ENCODE results near the gene PPDPF.
A peak's percentile ranks its signal among the peaks of the same experiment; 100 is the strongest.

Gene PPDPF

DNA sequence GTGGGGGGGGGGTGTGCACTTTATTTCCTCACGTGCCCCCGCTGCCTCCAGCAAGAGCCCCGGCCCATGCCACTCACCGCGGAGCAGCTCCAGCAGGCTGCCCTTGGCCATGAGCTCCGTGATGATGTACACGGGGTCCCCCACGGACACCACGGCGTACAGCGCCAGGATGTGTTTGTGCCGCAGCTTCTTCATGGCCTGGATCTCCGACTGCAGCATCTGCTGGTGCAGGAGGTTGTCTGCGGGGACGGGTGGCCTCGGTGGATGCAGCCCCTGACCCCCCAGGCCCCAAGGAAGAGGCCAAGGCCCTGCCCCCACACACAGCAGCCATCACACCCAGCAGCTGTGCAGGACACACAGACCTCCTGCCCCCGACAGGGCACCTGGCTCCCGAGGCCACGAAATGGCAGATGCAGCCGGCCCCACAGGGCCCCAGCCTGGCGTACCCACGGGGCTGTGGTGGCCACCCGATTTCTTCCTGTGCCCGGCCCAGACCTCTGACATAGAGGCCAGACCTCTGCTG lies 11.9 kb downstream of the PPDPF start:
- H3K4me1 ChIP-seq (ENCODE audit: control insufficient read depth, insufficient read depth, low read length) = no peaks in the 10 kb centered on the region
- H3K9me3 ChIP-seq (ENCODE audit: control insufficient read depth, low read length) = no peaks in the 10 kb centered on the region
- WGBS, 2 experiments = 94 to 95% methylated on average over 24 of the region's 24 CpGs
- no peak overlapping the region for H3K27ac ChIP-seq (ENCODE audit: insufficient read depth, low read depth, low read length, poor library complexity, severe bottlenecking)
- no peaks in the 10 kb centered on the region for H3K36me3 ChIP-seq (ENCODE audit: control insufficient read depth, insufficient read depth, low read length)
- H3K27me3 ChIP-seq (ENCODE audit: control insufficient read depth, insufficient read depth, low read length, poor library complexity, severe bottlenecking) = no peaks in the 10 kb centered on the region
- H3K4me3 ChIP-seq (ENCODE audit: insufficient read depth, low read depth, low read length) = no peak overlapping the region

DNA sequence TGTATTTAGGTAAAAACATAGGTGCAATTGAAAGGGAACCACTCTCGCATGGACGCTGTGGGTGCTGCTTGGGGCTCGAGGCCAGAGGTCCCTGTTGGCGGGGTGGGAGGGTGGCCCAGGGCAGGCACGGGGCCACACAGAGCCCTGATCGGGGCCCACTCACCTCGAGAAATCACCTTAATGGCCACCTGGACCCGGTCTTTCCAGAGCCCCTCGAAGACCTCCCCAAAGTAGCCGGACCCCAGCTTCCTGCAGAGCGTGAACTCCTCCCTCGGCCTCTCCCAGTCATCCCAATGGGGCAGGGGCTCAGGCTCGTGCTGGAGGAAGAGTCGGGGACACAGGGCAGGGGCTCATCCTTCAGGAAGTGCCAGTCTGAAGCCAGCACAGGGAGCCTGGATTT lies 12.8 kb downstream of the PPDPF start:
- H3K27me3 ChIP-seq (ENCODE audit: control insufficient read depth, insufficient read depth, low read length, poor library complexity, severe bottlenecking) = no peaks in the 10 kb centered on the region
- WGBS, 2 experiments = 92 to 93% methylated on average over 14 of the region's 14 CpGs
- no peak overlapping the region for H3K4me3 ChIP-seq (ENCODE audit: insufficient read depth, low read depth, low read length)
- H3K9me3 ChIP-seq (ENCODE audit: control insufficient read depth, low read length) = no peaks in the 10 kb centered on the region
- no peak overlapping the region for H3K27ac ChIP-seq (ENCODE audit: insufficient read depth, low read depth, low read length, poor library complexity, severe bottlenecking)
- no peaks in the 10 kb centered on the region for H3K36me3 ChIP-seq (ENCODE audit: control insufficient read depth, insufficient read depth, low read length)
- H3K4me1 ChIP-seq (ENCODE audit: control insufficient read depth, insufficient read depth, low read length) = no peaks in the 10 kb centered on the region

DNA sequence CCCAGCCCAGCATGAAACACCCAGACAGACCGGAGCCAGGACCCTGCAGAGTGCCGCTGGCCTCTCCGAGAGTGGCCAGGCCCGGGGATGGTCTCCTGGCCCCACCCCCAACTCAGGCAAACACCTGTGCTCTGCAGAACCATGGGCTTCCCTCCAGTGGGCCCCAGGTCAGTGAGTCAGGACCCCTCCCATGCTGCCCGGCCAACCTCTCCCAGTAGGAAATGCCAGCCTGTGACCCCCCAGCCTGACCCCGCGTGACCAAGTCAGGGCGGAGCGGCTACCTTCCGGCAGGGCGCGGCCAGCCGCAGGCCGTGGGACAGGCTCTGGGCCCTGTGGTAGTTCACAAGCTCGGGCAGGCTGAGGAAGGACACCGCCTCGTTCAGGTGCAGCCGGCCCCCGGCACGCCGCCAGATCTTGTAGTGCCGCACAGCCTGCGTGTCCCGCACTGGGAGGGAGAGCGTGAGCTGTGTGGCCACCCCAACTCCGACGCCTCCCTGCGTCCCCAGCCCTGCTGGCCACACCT lies 13.4 kb downstream of the PPDPF start:
- no peaks in the 10 kb centered on the region for H3K27me3 ChIP-seq (ENCODE audit: control insufficient read depth, insufficient read depth, low read length, poor library complexity, severe bottlenecking)
- no peak overlapping the region for H3K27ac ChIP-seq (ENCODE audit: insufficient read depth, low read depth, low read length, poor library complexity, severe bottlenecking)
- 92% methylated on average over 28 of the region's 28 CpGs for WGBS, 2 experiments
- no peaks in the 10 kb centered on the region for H3K4me1 ChIP-seq (ENCODE audit: control insufficient read depth, insufficient read depth, low read length)
- H3K36me3 ChIP-seq (ENCODE audit: control insufficient read depth, insufficient read depth, low read length) = no peaks in the 10 kb centered on the region
- H3K4me3 ChIP-seq (ENCODE audit: insufficient read depth, low read depth, low read length) = no peak overlapping the region
- H3K9me3 ChIP-seq (ENCODE audit: control insufficient read depth, low read length) = no peaks in the 10 kb centered on the region

DNA sequence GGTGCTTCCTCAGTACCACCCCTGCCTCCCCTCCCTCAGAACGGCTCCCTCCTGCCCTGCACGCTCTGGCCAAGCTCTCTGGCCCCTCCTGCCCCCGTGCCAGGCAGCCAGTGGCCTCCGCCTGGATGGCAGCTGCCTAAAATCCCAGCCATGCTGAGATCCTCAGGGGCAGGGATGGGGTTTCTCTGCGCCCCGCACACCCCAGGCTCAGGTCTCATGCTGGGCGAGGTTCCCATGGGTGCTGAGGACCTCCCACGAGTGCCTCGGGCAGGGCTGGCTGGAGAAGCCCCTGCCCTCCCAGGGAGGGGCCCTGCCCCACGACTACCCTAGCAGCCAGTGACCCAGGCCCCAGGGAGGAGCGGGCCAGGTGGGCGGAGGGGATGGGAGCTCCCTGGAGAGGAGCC lies 13.9 kb downstream of the PPDPF start:
- H3K4me3 ChIP-seq (ENCODE audit: insufficient read depth, low read depth, low read length) = no peak overlapping the region
- H3K27ac ChIP-seq (ENCODE audit: insufficient read depth, low read depth, low read length, poor library complexity, severe bottlenecking) = no peak overlapping the region
- no peaks in the 10 kb centered on the region for H3K36me3 ChIP-seq (ENCODE audit: control insufficient read depth, insufficient read depth, low read length)
- no peaks in the 10 kb centered on the region for H3K27me3 ChIP-seq (ENCODE audit: control insufficient read depth, insufficient read depth, low read length, poor library complexity, severe bottlenecking)
- H3K4me1 ChIP-seq (ENCODE audit: control insufficient read depth, insufficient read depth, low read length) = no peaks in the 10 kb centered on the region
- WGBS, 2 experiments = 89 to 90% methylated on average over 12 of the region's 12 CpGs
- H3K9me3 ChIP-seq (ENCODE audit: control insufficient read depth, low read length) = no peaks in the 10 kb centered on the region

DNA sequence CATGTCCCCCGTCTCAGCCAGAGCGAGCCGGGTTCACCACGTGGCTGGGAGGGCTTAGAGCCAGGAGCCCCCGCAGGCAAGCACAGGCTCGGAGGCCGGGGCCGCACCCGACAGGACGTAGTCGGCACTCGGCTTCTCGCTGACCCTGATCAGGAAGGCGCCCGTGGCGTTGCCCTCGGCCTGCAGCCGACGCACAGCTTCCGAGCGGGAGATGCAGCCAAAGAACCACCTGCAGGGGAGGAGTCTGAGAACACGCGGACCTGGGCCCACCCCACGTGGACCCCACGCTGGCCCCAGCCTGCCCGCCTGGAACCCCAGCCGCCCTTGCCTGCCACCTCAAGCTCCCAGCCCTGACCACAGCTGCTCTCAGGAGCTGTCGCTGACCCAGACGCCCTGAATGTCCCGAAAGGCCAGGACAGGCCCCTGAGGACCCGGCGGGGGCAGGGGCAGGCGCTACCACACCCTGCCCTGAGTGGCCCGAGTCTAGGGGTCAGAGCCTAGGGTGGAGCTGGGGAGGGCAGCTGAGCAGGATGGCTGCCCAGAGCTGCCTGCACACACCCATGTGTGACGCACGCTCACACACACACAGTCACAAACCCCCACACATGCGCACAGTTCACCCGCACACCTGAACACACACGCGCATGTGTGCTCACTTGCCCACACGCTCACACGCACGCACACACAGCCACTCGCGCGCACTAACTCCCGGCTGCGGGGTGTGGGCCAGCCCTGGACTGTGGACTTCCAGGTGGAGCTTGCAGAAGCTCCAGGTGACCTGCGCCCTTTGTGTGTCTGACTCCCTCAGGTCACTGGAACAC lies 14.5 kb downstream of the PPDPF start:
- H3K36me3 ChIP-seq (ENCODE audit: control insufficient read depth, insufficient read depth, low read length) = no peaks in the 10 kb centered on the region
- H3K9me3 ChIP-seq (ENCODE audit: control insufficient read depth, low read length) = no peaks in the 10 kb centered on the region

DNA sequence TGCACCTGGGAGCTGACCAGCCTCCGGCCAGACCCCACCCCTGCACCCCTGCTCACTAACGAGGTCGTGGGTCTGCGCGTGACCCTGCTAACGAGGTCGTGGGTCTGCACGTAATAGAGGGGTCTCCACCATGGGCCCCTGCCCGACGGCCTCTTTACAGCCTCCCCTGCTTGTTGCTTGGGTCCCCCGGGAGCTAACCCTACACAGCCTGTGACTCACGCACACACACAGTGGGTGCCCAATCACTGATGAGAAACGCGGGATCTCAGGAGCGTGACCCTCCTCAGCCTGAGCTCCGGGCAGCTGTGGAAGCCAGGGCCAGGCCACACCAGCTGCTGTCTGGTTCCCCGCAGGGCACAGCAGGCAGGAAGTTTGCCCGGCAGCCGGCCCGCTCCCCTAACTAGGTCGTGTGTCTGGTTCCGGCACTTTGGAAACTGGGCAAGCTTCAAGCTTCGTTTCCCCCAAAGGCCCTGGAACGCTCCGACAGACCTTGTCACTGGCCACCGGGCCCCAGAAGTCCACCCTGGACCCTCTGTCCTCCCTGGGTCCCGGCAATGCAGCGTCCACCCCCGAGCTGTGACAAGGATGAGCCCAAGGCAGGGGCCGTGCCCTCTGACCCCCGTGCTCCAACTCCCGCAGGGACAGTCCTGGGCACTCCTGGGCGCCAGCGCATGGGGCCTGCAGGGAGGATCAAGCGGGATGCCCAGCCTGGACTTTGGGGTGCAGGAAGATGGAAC lies 15.8 kb downstream of the PPDPF start:
- no peak overlapping the region for H3K4me3 ChIP-seq (ENCODE audit: insufficient read depth, low read depth, low read length)
- no peaks in the 10 kb centered on the region for H3K27me3 ChIP-seq (ENCODE audit: control insufficient read depth, insufficient read depth, low read length, poor library complexity, severe bottlenecking)
- no peaks in the 10 kb centered on the region for H3K36me3 ChIP-seq (ENCODE audit: control insufficient read depth, insufficient read depth, low read length)
- H3K4me1 ChIP-seq (ENCODE audit: control insufficient read depth, insufficient read depth, low read length) = no peaks in the 10 kb centered on the region
- WGBS, 2 experiments = 88 to 89% methylated on average over 35 of the region's 35 CpGs
- H3K27ac ChIP-seq (ENCODE audit: insufficient read depth, low read depth, low read length, poor library complexity, severe bottlenecking) = no peak overlapping the region
- H3K9me3 ChIP-seq (ENCODE audit: control insufficient read depth, low read length) = no peaks in the 10 kb centered on the region

More for the DNA sequence above, 14.5 kb downstream of the PPDPF start:
- Histone ChIP-seq H3K4me3 (ENCODE audit: insufficient read depth, low read depth, low read length) (no peak overlapping the region), H3K4me1 (ENCODE audit: control insufficient read depth, insufficient read depth, low read length) (no peaks in the 10 kb centered on the region), H3K27ac (ENCODE audit: insufficient read depth, low read depth, low read length, poor library complexity, severe bottlenecking) (no peak overlapping the region), H3K27me3 (ENCODE audit: control insufficient read depth, insufficient read depth, low read length, poor library complexity, severe bottlenecking) (no peaks in the 10 kb centered on the region)
- WGBS, 2 experiments = 87 to 88% methylated on average over 49 of the region's 49 CpGs

DNA sequence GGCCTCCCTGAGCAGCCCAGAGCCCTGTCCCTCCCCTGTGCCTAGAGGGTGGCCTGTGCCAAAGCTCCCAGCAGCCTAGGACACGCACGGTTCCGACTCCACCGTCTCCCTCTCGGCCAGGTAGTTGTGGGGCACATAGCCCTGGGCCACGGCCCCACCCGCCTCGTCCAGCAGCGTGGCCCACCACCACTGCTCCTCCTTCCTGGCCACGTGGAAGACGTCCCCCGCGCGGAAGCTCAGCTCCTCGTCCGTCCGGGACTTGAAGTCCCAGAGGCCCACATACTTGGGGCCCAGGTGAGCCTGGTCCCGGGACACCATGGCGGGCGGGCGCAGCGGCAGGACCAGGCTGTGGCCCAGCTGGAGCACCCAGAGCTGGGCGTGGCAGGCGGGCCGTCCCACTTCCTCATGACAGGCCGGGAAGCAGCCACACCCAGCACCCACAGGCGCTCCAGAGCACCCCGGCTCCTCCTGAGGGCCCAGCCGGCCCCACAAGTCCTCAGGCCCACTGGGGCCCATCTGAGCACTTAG lies 16.5 kb downstream of the PPDPF start, which contains the start of gene PTK6:
PTK6 (minus strand) TSS at position 380 of the 528 bp plus-strand sequence; CDS start at position 318, 62 bp downstream.
- Histone ChIP-seq H3K4me3 (ENCODE audit: insufficient read depth, low read depth, low read length) (peak within 1 kb of the TSS; percentile 12), H3K27ac (ENCODE audit: insufficient read depth, low read depth, low read length, poor library complexity, severe bottlenecking) (no peak within 1 kb of the TSS), H3K9me3 (ENCODE audit: control insufficient read depth, low read length) (no peaks in the 10 kb centered on the region), H3K27me3 (ENCODE audit: control insufficient read depth, insufficient read depth, low read length, poor library complexity, severe bottlenecking) (no peaks in the 10 kb centered on the region), H3K4me1 (ENCODE audit: control insufficient read depth, insufficient read depth, low read length) (no peaks in the 10 kb centered on the region), H3K36me3 (ENCODE audit: control insufficient read depth, insufficient read depth, low read length) (no peaks in the 10 kb centered on the region)
- 92 to 94% methylated on average over 29 of the region's 29 CpGs for WGBS, 2 experiments

DNA sequence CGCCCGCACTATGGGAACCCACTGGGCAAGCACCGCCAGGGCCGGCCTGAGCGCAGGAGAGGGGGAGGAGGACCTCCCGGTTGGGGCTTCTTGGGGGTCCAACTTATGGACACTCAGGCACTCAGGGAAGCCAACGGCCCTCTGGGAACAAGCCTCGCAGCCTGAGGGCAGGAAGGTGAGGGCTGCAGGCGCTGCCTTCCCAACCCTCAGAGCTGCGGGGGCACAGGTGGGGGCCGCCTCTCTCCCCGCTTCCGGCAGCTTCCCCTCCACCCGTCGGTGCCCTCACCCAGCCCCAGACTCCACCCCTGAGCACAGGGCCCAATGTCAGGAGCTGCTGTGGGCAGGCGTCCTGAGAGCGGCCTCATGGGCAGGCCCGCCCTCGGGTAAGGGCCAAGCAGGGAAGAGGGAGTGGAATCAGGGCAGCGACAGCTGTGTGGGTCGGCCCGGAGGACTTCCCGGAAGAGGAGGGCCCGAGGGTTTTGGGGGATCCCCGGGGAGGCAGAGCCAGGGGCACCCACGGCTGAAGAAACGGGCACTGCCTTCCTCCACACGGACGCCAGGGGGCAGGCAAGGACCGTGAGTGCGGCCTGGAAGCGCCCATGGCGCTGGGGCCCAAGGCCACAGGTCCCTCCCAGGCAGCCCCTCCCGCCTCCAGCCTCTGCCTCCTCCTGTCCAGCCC lies 17.1 kb downstream of the PPDPF start:
- Histone ChIP-seq H3K27ac (ENCODE audit: insufficient read depth, low read depth, low read length, poor library complexity, severe bottlenecking) (no peak overlapping the region), H3K27me3 (ENCODE audit: control insufficient read depth, insufficient read depth, low read length, poor library complexity, severe bottlenecking) (no peaks in the 10 kb centered on the region), H3K9me3 (ENCODE audit: control insufficient read depth, low read length) (no peaks in the 10 kb centered on the region), H3K4me3 (ENCODE audit: insufficient read depth, low read depth, low read length) (peak overlapping the region; percentile 12), H3K36me3 (ENCODE audit: control insufficient read depth, insufficient read depth, low read length) (no peaks in the 10 kb centered on the region), H3K4me1 (ENCODE audit: control insufficient read depth, insufficient read depth, low read length) (no peaks in the 10 kb centered on the region)
- 28 to 29% methylated on average over 34 of the region's 34 CpGs for WGBS, 2 experiments

DNA sequence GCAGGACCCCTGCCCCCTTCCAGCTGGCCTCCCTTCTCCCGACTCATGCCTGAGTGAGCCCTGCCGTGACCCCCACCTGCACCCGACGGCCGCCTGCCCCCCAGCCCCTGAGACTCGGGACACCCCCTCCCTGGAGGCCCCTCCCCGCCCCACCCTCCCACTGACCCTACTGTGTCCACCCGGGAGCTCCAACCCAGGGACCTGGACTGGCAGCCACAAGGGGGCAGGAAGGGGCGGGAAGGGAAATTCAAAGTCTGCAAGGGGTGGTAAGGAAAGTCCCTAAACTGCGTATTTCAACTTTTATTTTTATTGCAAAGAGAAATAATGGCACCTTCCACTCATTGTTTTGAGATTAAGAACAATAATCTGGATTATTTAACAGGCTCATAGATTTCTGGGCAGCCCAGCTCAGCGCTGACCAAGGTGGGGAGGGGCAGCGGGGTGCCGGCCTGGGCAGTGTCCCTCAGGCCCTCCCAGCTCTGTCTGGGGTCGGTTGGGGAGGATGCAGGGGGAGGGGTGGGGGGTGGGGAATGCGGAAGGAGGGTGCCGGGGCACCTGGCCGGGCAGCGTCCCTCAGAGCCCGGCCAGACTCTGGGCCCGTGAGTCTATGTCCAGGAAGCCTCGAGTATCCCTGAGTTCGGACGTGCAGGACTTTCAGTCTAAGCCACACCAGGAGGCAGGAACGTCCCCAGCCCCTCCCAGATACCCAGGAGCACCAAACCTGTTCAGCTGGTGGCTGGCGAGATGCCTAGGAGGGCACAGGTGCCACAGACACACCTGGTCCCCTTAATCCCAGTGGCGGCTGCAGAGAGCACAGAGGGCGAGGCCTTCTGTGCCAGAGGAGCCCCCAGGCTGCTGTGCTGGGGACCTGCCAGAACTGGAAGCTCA lies 17.9 kb downstream of the PPDPF start:
- peak overlapping the region; percentile 12 for H3K4me3 ChIP-seq (ENCODE audit: insufficient read depth, low read depth, low read length)

More for the DNA sequence above, 17.9 kb downstream of the PPDPF start:
- Histone ChIP-seq H3K27ac (ENCODE audit: insufficient read depth, low read depth, low read length, poor library complexity, severe bottlenecking) (no peak overlapping the region), H3K4me1 (ENCODE audit: control insufficient read depth, insufficient read depth, low read length) (no peaks in the 10 kb centered on the region), H3K36me3 (ENCODE audit: control insufficient read depth, insufficient read depth, low read length) (no peaks in the 10 kb centered on the region), H3K27me3 (ENCODE audit: control insufficient read depth, insufficient read depth, low read length, poor library complexity, severe bottlenecking) (no peaks in the 10 kb centered on the region), H3K9me3 (ENCODE audit: control insufficient read depth, low read length) (no peaks in the 10 kb centered on the region)
- WGBS, 2 experiments = 61 to 65% methylated on average over 23 to 27 of the region's 27 CpGs
